GM12801 (cell line): ENCODE results near the gene LMLN.

Source experiments
- TF ChIP-seq, protein P1 (sequence below): IDR thresholded peaks from one replicate; pipeline ENCODE4 v1.5.1; 2011; ENCODE audit warnings: control low read depth; ENCODE audit not compliant: insufficient read length; ENCODE audit errors: extremely low read depth

LMLN gene

DNA sequence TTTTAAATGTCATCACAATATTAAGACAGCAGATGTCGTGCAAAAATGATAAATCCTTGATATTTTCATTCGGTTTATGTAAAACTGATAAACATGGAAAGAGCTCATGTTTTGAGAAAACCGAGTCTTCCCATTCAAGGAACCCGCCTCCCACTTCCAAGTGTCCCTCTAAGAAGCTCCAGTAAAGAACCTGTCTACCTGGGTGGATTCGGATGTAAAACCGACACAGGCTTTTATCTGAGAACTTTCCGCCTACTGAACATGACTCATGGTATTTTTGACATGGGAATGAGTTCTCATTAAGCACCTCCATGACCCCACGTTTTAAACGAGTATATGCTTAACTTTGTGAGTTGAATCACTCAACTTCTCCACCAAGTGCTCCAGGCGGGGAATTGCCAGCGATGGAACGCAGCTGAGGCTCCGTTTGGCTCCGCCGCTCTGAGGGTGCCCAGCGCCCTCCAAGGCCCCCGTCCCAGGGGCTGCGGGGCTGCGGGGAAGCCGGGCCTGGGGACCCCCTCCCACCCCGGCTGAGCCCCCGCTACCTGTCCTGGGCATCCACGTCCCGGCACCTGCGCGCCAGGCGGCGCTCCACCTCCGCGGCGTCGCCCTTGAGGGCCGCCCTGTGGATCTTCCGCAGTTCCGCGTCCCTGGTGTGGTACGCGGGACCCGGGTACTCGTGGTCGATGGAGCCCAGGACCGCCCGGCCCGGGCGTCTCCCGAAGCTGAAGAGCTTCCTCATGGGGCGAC, 119.9 kb downstream of the LMLN start:
- TF ChIP-seq, protein P1, sequence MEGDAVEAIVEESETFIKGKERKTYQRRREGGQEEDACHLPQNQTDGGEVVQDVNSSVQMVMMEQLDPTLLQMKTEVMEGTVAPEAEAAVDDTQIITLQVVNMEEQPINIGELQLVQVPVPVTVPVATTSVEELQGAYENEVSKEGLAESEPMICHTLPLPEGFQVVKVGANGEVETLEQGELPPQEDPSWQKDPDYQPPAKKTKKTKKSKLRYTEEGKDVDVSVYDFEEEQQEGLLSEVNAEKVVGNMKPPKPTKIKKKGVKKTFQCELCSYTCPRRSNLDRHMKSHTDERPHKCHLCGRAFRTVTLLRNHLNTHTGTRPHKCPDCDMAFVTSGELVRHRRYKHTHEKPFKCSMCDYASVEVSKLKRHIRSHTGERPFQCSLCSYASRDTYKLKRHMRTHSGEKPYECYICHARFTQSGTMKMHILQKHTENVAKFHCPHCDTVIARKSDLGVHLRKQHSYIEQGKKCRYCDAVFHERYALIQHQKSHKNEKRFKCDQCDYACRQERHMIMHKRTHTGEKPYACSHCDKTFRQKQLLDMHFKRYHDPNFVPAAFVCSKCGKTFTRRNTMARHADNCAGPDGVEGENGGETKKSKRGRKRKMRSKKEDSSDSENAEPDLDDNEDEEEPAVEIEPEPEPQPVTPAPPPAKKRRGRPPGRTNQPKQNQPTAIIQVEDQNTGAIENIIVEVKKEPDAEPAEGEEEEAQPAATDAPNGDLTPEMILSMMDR = no peak

DNA sequence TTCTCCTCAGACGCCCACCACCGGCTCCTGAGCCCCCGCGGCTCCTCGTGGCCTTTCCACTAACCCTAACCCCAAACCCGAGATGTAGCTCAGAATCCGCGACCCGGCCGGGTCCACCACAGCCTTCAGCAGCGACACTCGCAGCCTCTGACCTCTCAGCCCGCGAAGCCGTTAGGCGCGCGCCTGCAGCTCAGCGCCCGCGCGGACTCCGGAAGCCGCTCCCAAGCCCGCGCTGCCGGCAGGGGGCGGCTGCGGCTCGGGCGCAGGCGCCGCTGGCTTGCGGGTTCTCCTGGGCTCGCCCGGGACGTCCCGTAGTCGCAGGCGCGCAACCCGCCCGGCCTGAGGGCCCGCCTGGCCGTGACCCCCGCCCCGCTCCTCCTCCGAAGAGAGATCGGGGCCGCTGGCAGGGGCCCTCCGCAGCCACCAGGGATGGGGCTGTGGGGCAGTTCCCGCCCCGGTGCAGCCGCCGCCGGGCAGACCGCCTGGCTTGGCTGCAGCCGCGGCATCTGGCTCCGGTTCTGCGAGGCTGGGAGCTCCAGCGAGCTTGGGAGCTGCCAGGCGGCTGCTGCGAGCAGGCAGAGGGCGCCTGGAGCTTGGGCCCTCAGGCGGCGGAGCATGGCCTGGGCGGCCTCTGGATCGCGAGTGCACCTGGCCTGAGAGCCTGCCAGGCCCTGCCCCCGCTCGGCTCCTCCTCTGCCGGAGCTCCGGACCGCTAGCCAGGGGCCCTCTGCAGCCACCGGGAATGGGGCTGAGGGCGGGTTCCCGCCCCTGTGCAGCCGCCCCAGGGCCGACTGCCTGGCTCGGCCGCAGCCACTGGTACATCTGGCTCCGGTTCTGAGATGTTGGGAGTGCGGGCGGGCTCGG, 120.7 kb downstream of the LMLN start:
- TF ChIP-seq, protein P1 = no peak

DNA sequence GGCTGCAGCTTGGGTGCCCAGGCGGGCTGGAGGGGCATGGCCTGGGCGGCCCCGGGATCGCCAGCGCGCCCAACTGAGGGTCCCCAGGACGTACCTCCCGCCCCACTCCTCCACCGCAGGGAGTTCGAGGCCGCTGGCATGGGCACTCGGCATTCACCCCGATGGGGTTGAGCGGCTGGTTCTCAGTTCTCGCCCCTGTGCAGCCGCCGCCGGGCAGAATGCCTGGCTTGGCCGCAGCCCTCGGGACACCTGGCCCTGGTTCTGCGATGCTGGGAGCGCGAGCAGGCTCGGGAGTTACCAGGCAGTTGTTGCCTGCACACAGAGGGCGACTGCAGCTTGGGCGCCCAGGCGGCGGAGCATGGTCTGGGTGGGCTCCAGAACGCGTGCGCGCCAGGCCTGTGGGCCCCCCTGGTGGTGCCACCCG, 121.4 kb downstream of the LMLN start:
- TF ChIP-seq, protein P1 = no peak

DNA sequence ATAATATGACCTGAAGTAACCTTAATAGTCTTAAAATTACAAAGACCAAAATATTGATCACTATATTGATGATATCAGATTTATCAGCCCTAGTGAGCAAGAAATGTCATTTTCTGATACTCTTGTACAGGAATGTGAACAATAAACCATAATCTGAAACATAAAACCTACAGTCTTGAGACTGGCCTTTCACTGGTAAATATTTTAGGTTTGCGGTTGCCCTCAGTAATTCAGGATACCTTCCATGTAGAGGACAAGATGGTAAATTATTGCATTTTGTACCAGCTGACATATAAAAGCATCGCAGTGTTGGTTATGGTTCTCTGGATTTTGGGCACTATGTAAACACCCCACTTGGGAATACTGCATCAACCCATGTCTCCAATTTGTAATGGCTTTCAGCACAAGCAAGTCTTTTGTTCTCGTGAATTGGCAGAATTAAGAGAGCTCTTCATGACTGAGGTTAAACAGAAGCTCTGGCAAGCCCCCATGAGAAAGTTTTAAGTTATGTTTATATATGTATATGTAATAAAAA, 128.5 kb downstream of the LMLN start:
- TF ChIP-seq, protein P1 = no peak

DNA sequence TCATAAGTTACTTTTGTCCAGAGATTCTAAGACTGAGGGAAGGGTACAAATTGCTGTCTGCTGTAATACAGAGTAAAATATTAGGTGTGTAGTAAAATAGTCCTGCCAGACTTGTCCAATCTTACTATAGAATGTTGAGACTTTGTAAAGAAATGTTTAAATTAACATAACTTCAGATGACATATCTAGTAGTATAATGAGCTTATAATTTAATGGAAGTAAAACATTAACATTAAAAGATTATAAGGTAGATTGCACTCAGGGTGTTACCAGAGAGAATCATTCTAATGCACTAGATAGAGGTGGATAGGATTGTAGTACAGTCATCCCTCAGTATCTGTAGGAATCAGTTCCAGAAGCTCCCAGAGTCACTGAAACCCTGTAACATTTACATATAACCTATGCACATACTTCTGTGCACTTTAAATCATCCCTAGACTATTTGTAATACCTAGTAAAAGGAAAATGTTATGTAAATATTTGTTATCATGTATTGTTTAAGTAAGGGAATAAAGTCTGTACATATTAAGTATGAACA, 130.8 kb downstream of the LMLN start:
- TF ChIP-seq, protein P1 = no peak

DNA sequence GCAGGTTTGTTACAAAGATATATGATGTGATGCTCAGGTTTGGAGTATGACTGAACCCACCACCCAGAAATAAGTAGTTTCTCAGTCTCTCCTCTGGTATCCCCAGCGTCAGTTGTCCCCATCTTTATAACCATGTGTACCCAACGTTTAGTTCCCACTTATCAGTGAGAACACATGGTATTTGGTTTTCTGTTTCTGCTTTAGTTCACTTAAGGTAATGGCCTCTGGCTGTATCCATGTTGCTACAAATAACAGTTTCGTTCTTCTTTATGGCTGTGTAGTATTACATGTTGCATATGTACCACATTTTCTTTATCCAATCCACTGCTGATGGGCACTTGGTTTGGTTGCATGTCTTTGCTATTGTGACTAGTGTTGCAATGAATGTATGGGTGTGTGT, 132.3 kb downstream of the LMLN start:
- TF ChIP-seq, protein P1 = no peak

DNA sequence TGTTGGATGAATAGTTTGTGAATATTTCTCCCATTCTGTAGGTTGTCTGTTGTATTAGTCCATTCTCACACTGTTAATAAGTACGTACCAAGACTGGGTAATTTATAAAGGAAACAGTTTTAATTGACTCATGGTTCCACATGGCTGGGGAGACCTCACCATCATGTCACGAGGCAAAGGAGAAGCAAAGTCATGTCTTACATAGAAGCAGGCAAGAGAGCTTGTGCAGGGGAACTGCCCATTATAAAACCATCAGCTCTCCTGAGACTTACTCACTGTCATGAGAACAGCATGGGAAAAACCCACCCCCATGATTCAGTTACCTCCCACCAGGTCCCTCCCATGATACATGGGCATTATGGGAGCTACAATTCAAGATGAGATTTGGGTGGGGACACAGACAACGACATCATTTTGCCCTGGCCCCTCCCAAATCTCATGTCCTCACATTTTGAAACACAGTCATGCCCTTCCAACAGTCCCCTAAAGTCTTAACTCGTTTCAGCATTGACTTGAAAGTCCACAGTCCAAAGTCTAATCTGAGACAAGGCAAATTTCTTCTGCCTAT, 133.2 kb downstream of the LMLN start:
- TF ChIP-seq, protein P1 = no peak
